MG63 (cell line): ENCODE data around the gene ZNF827. TPM values are rescaled to one million over a fixed set of nuclear protein-coding genes. Genes with fewer than 3 reads are reported as not detected.

ENCODE experiments used
- DNase-seq: peaks from one replicate; pipeline ENCODE4 v3.0.0-alpha.2; 2020
- H3K27me3 ChIP-seq: fragments of 250-450 bp; sonication (Bioruptor Pico); 2 replicates; pipeline ENCODE4 v1.5.1; 2020; ENCODE audit warnings: mild to moderate bottlenecking, moderate library complexity
- H3K36me3 ChIP-seq: fragments of 250-450 bp; sonication (Bioruptor Pico); 2 replicates; pipeline ENCODE4 v1.5.1; 2020; ENCODE audit warnings: mild to moderate bottlenecking, moderate library complexity
- H3K4me3 ChIP-seq: fragments of 250-450 bp; sonication (Bioruptor Pico); 2 replicates; pipeline ENCODE4 v1.5.1; 2020; ENCODE audit warnings: mild to moderate bottlenecking, moderate library complexity
- H3K9me3 ChIP-seq: fragments of 250-450 bp; sonication (Bioruptor Pico); 2 replicates; pipeline ENCODE4 v1.5.1; 2020; ENCODE audit warnings: mild to moderate bottlenecking, moderate library complexity
- total RNA-seq: library from RNA; depleted of rRNA; stranded (reverse); fragments of >200 nt; shearing (Covaris generic); gene quantifications from 2 replicates; pipeline ENCODE4 v1.2.3, GENCODE V29; 2014; ENCODE audit warnings: low replicate concordance

The ZNF827 gene
- total RNA-seq, 1 experiment from 2014 or later, result 0.86 TPM

DNA sequence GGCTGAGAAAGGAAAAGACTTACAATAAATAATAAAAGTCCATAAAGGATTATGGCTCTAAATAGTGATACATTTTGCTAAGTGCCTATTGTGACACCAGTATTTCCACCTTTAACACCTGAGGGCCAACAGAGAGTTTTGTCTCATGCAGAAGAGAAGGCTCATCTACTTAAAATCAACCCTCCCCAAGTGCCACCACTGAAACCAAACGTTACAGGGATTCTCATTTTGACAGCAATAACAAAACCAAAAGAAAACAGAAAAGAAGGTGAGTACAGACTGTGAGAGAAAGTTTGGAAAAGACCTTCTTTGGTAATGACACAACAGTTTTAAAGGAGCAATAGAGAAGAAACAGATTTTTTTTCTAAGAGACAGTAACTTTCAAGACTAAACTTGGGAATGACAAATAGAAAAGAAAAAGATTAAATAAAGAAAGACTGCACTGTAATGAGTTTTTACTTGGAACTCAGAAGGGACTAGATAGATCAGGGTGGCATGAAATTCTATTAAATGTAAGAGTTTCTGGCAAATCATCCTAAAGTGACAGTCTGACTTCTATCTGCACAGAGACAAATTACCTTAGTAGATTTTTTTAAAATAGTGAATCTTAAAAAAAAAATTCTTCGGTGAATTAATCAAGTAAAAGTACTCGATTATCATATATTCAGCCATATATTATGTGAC is 109.7 kb downstream of the ZNF827 start:
- H3K36me3 ChIP-seq, result no peaks in the 10 kb centered on the region
- H3K4me3 ChIP-seq, result no peak overlapping the region
- no peaks in the 10 kb centered on the region for H3K9me3 ChIP-seq
- no peak for DNase-seq
- no peaks in the 10 kb centered on the region for H3K27me3 ChIP-seq

DNA sequence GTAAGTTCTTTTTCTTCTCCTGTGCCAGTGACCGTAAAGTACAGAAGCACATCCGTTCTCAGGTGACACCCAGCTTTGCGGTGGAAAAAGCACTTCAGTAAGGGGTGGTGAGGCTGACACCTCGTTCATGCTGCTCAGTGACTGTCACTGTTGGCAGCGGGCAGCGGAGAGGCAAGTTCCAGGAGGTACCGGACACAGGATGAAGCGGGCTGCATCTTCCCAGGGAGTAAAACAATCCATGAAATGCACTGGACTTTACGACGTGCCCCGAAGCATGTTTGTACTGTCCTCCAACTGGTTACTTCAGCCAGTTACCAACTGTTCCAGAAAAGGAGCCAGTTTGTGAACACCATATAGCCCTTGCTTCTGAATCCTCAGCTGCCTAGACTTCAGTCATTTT is 110.7 kb downstream of the ZNF827 start:
- no peaks in the 10 kb centered on the region for H3K27me3 ChIP-seq
- H3K4me3 ChIP-seq, result no peak overlapping the region
- no peak for DNase-seq
- H3K36me3 ChIP-seq, result no peaks in the 10 kb centered on the region
- H3K9me3 ChIP-seq, result no peaks in the 10 kb centered on the region

DNA sequence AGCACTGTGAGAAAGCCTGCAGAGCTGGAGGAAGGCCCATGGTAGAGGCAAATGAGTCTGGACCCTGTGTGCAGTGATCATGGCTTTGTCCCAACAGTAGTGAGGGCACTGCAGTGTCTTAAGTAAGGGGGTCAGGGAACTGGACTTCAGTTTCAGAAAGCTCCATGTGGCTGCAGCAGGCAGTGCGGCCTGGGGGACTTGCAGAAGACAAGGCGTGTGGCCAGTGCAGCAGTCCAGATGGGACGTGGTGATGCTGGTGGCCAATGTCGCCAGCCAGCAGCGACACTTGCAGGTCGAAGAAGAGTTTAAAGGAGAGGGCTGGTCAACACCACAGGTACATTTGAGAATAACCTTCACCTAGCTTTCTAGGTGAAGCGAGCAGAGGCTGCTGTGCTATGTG is 113.4 kb downstream of the ZNF827 start:
- Histone ChIP-seq H3K36me3 (no peaks in the 10 kb centered on the region), H3K4me3 (no peak overlapping the region), H3K9me3 (no peaks in the 10 kb centered on the region), H3K27me3 (no peaks in the 10 kb centered on the region)
- no peak for DNase-seq

DNA sequence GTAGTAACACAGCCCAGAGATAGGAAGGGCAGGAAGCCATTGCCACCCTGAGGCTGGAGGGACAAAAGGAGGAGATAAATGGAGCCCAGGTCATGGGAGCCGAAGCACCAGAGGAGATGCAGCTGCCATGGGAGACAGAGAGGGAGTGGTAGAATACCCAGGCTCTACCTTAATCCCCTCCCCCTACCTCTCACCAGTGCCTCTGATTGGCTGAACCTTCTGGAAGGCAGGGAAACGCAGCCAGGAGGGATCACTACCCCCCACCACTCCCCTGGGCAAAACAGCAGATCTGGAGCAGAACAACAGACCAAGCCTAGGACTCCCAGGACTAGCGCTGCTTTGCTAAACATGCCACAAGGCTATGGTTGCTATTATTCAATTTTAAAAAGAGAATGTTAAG is 114.2 kb downstream of the ZNF827 start:
- no peak for DNase-seq
- Histone ChIP-seq H3K36me3 (no peaks in the 10 kb centered on the region), H3K27me3 (no peaks in the 10 kb centered on the region)

DNA sequence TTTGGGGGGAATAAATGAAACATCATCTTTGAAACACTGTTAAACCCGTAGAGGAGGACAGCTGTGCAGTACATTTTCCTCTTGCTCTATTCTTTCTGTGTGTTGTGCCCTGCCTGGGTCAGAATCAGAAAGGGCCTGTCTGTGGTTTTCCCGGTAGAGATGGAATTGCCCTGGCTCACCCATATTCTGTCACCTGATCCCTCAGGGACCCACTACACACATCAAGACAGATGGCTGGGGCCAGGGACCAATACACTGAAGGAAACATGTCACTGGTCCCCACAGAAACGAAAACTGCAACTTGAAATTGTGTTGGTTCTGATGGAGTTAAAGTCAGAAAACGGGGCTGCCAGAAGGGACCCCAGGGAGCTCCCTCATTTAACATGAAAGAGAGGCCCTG is 114.9 kb downstream of the ZNF827 start:
- no peaks in the 10 kb centered on the region for H3K27me3 ChIP-seq
- no peak overlapping the region for H3K4me3 ChIP-seq
- no peaks in the 10 kb centered on the region for H3K9me3 ChIP-seq
- no peak for DNase-seq
- H3K36me3 ChIP-seq, result no peaks in the 10 kb centered on the region

More for the DNA sequence above, 114.2 kb downstream of the ZNF827 start:
- Histone ChIP-seq H3K4me3 (no peak overlapping the region), H3K9me3 (no peaks in the 10 kb centered on the region)

DNA sequence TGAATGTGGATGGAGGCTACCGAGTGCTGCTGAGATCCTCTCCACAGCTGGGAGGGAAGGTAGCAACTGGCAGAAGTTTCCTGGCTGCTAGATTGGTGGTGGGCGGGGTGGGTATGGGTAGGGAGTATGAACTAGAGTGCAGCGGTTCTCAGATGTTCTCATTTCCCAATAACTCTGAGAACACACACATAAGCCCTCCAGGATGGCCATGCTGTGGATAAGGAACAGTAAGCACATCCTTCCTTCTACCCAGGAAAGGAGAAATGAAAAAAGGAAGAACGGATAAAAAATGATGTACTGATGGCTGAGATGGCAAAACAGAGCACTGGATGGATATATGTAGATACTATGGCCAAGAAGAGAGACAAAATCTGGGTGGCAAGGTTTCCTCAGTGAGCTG is 116.0 kb downstream of the ZNF827 start:
- DNase-seq, result no peak
- Histone ChIP-seq H3K27me3 (no peaks in the 10 kb centered on the region), H3K4me3 (no peak overlapping the region), H3K36me3 (no peaks in the 10 kb centered on the region), H3K9me3 (no peaks in the 10 kb centered on the region)

DNA sequence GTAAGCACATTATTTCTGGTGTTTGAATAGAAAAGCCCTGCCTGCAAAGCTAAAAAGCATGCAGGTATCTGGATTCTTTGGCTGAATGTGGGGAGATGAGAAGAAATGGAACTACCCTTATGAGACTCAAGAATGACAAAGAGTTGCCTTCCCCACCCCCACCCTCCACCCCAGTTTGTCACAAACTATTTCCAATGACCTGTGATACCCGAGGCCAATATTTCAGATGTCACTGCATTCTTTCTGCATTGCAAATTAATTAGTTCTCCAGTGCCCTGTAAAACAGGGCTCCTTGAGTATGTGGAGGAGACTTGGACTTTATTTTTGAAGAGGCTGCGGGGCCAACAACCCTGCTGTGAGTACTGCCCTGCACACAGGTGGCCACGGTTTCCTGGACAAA is 116.4 kb downstream of the ZNF827 start:
- no peaks in the 10 kb centered on the region for H3K36me3 ChIP-seq
- no peak overlapping the region for H3K4me3 ChIP-seq
- no peak for DNase-seq
- no peaks in the 10 kb centered on the region for H3K9me3 ChIP-seq
- H3K27me3 ChIP-seq, result no peaks in the 10 kb centered on the region

DNA sequence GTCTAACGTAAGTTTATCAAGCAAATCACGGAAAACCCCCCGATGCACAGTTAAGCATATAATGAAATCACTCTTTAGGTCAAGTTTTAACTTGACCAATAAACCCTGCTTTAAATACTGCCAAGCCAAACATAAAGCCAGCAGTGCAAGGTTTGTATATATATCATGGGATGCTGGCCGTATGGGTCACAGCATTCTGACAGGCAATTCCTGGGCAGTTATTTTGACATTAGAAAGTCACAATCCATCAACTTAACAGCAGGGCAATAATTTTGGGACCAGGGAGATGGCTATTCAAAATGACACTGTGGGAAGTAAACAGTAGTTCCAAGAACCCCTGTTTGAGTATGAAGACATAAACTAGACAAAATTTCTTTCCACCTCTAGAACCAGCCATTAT is 116.9 kb downstream of the ZNF827 start:
- Histone ChIP-seq H3K36me3 (no peaks in the 10 kb centered on the region), H3K27me3 (no peaks in the 10 kb centered on the region), H3K9me3 (no peaks in the 10 kb centered on the region), H3K4me3 (no peak overlapping the region)
- DNase-seq, result no peak

DNA sequence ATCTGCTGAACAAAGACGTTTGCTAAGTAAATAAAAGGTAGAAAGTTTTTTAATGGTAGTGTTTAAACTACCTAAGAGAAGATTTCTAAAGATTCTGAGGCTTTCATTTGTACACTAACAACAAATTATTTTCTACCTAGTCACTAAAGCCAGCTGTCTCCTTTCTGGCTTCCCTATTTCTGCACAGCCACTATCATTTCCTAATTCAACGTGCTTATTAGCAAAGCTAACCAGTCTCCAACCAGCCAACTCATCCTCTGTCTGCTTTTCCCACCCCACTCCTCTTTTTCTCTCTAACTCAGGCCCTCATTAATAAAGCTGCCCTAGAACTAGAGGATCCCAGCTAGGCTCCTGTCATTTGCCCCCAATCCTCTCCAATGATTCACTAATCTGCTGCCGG is 118.2 kb downstream of the ZNF827 start:
- Histone ChIP-seq H3K9me3 (no peaks in the 10 kb centered on the region), H3K4me3 (no peak overlapping the region), H3K36me3 (no peaks in the 10 kb centered on the region), H3K27me3 (no peaks in the 10 kb centered on the region)
- no peak for DNase-seq

DNA sequence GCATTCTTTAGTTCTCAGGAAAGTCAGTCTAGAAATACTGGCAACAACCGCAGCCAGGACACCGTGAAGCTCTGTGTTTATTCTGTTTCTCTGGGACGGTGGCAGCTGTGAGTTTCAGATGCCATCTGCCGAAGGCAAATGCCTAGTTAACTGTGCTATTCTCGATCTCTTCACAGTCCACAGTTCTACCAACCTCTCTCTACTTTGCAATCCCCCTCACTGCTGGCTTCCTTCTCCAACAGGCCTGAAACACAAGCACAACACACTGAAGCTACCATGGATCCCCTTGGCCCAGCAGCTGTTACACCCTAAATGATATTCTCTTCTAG is 118.8 kb downstream of the ZNF827 start:
- DNase-seq, result no peak
- Histone ChIP-seq H3K27me3 (no peaks in the 10 kb centered on the region), H3K9me3 (no peaks in the 10 kb centered on the region), H3K4me3 (no peak overlapping the region), H3K36me3 (no peaks in the 10 kb centered on the region)

DNA sequence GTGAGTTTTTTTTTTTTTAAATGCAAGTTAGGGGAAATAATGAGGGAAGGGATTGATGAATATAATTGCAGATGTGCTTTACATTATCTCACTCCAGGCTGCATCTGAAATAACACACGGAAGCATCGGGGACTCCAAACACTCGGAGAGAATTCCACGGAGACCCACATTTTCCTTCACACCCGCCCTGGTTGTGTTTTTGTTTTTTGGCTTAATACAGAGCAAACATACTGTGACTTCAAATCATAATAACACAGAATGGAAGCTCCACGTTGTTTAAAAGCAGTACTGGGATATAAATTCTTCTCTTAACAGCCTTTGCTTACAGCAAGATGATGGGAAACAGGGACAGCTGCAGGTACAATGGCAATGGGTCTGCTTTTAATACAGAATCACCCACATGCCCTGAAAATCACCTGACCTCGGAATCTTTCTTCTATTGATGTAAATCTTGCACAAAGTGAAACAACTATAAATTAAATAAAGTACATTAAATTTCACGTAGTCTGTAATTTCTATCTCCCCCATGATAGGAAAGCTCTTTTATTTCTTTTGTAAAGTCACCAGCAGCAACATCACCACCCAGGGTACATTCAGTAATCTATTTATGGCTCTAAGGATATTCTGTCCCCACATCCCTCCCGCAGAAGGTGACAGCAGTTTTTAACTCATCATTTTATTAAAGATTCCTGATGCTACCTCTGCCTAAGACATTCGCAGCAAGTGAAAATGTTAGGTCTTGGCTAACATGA is 119.3 kb downstream of the ZNF827 start:
- Histone ChIP-seq H3K36me3 (no peaks in the 10 kb centered on the region), H3K4me3 (no peak overlapping the region), H3K27me3 (no peaks in the 10 kb centered on the region), H3K9me3 (no peaks in the 10 kb centered on the region)
- DNase-seq, result no peak

DNA sequence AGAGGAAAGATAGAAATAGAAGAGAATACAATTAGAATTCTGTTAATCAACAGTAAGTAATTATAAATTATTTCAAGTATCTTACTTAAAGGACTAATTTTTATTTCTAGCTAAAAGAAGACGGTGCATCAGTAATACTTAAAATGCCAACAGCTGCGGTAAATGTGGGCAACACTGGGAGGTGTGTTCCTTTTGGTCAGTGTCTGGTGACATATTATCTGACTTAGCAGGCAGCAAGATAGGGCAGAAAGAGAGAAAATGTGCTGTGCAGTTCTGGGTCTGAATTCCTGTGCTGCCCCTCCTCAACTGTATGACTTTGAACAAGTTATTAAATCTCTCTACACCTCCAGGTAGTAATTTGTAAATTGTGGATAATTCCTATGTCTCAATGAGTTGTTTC is 120.6 kb downstream of the ZNF827 start:
- no peaks in the 10 kb centered on the region for H3K9me3 ChIP-seq
- H3K4me3 ChIP-seq, result no peak overlapping the region
- no peaks in the 10 kb centered on the region for H3K36me3 ChIP-seq
- no peak for DNase-seq
- H3K27me3 ChIP-seq, result no peaks in the 10 kb centered on the region

DNA sequence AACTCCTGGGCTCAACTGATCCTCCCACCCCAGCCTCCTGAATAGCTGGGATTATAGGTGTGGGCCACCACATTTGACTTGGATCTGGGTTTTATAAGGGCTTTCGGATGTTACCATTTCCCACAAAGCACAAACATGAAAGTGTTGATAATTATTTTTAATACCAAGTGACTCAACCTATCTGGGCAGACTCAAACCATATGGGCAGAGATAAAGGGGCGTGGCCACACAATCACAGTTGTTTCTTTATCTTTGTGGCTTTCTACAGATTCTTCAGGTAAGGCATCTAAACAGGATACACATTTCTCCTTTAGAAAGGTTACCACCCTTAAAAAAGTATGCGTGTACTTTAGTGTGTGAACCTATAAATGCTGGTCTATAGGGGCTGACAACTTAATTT is 122.5 kb downstream of the ZNF827 start:
- no peaks in the 10 kb centered on the region for H3K36me3 ChIP-seq
- H3K9me3 ChIP-seq, result no peaks in the 10 kb centered on the region
- DNase-seq, result no peak
- no peaks in the 10 kb centered on the region for H3K27me3 ChIP-seq
- H3K4me3 ChIP-seq, result no peak overlapping the region

DNA sequence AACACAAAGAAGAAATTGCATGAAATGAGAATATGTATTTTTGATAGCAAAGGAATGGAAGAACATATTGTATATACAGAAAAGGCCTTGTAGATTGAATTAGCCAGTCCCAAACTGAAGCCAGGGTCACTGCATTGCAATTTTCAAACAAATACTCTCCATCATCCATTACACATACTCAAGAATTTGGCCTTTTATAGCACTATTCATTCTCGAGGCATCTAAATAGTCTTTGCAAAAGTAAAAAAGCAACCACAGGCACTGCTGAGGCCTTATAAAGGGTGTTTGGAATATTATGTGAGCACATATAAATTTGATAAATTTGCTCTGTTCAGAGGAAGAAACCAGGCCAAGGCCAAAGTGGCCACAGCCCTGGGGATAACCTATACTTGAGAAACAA is 123.0 kb downstream of the ZNF827 start:
- Histone ChIP-seq H3K36me3 (no peaks in the 10 kb centered on the region), H3K9me3 (no peaks in the 10 kb centered on the region), H3K4me3 (no peak overlapping the region), H3K27me3 (no peaks in the 10 kb centered on the region)
- DNase-seq, result no peak

DNA sequence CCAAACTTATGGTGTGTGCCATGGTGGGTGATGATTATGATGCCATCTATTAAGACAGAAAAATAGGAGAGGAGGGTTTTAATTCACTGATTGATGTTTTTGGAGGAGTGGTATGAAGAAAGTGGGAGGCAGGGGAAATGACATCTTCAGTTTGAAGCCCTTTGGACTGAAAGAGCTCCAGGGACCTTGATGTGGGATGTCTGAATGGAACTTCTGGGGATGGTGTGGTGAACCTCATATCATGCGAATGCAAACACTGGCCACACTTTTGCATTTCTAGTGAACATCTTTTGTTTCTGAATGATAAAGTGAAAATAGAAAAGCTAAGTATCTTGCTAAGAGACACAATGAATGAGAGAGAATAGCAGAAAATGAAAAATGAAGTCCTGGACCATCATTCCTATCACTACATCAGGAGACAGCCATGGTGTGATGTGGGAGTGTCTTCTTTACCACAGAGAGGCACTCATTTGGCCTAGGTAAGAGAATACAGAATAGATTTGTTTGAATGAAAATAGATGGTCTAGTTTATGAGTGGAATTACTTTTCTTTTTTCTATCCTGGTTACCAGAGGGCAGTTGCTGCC is 123.5 kb downstream of the ZNF827 start:
- DNase-seq, result no peak

DNA sequence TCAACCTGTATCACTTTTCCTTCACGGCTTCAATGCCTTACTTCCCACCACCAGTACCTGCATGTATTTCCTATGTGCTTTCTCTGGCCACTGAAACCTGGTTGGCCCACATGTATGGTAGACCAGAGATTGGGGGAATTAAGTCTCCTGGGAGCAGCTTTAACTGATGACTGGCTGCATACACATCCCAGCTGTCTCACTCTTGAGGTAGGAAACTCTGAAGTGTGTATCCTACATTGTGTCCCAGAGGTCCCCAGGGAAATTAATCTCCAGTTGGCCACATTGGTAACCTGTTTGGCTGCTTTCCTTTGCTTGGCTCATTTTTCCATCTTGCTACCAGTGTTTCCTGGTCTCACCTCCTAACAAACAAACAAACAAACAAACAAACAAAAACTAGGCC is 124.4 kb downstream of the ZNF827 start:
- Histone ChIP-seq H3K4me3 (no peak overlapping the region), H3K36me3 (no peaks in the 10 kb centered on the region), H3K27me3 (no peaks in the 10 kb centered on the region), H3K9me3 (no peaks in the 10 kb centered on the region; the same call in 1 of the 2 replicates)
- no peak for DNase-seq

More for the DNA sequence above, 123.5 kb downstream of the ZNF827 start:
- no peaks in the 10 kb centered on the region for H3K36me3 ChIP-seq
- H3K4me3 ChIP-seq, result no peak overlapping the region
- no peaks in the 10 kb centered on the region for H3K27me3 ChIP-seq
- H3K9me3 ChIP-seq, result no peaks in the 10 kb centered on the region; the same call in 1 of the 2 replicates

DNA sequence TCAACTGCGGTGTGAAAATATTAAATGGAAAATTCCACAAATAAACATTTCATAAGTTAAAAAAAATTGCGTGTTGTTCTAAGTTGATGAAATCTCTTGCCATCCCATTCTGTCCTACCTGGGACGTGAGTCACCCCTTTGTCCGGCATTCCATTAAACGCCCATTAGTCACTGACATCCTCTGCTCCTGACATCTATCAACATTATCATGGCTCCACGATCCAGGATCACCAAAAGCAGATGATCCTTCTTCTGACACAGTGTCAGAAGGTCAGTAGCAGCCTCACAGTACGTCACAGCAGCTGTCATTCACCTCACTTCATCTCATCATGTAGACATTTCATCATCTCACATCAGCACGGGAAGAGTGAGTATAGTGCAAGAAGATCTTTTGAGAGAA is 125.7 kb downstream of the ZNF827 start:
- Histone ChIP-seq H3K9me3 (peaks cover 3% of the 10 kb centered on the region), H3K36me3 (no peaks in the 10 kb centered on the region), H3K27me3 (no peaks in the 10 kb centered on the region), H3K4me3 (no peak overlapping the region)
- no peak for DNase-seq
